Fibroblast of lung (primary cell): Measurements from ENCODE around the gene ST6GALNAC4. TPM values are rescaled to one million over a fixed set of nuclear protein-coding genes. Genes with fewer than 3 reads are reported as not detected.
A peak's percentile ranks its signal among the peaks of the same experiment; 100 is the strongest.

Source experiments
- DNase-seq, 2 donors: peaks; one replicate each; pipeline versions ENCODE4 v3.0.0 to v3.0.0-alpha.2; 2010; ENCODE audit warnings: low read depth in 2 of 2
- H2AFZ ChIP-seq: 2 replicates; pipeline ENCODE4 v1.5.1; 2012; ENCODE audit warnings: low read length, control low read depth, inconsistent platforms
- H3K27ac ChIP-seq: 2 replicates; pipeline ENCODE4 v1.5.1; 2011; ENCODE audit warnings: low read length, control low read depth; ENCODE audit not compliant: insufficient read depth
- H3K27me3 ChIP-seq: 2 replicates; pipeline ENCODE4 v1.5.1; 2011; ENCODE audit warnings: mild to moderate bottlenecking, low read length; ENCODE audit not compliant: control insufficient read depth, insufficient read depth
- H3K36me3 ChIP-seq: 2 replicates; pipeline ENCODE4 v1.5.1; 2011; ENCODE audit warnings: low read length; ENCODE audit not compliant: control insufficient read depth, insufficient read depth
- H3K4me1 ChIP-seq: 2 replicates; pipeline ENCODE4 v1.5.1; 2011; ENCODE audit warnings: low read length; ENCODE audit not compliant: control insufficient read depth, insufficient read depth; ENCODE audit errors: extremely low read depth
- H3K4me2 ChIP-seq: 2 replicates; pipeline ENCODE4 v1.5.1; 2011; ENCODE audit warnings: low read length, control low read depth; ENCODE audit not compliant: insufficient read depth; ENCODE audit errors: extremely low read depth
- H3K4me3 ChIP-seq, 4 experiments: fragments of 200-600 bp in 1 of 4; sonication (generic) in 1 of 4; replicated peaks in 1 of 4; 2 replicates each; pipeline ENCODE4 v1.5.1; 2011 to 2016; ENCODE audit warnings: low read length in 4 of 4, low read depth in 3 of 4, mild to moderate bottlenecking in 3 of 4, control low read depth in 2 of 4, inconsistent platforms in 1 of 4, mixed read lengths in 1 of 4; ENCODE audit not compliant: insufficient read depth in 1 of 4; ENCODE audit errors: control extremely low read depth in 1 of 4
- H3K79me2 ChIP-seq: 2 replicates; pipeline ENCODE4 v1.5.1; 2012; ENCODE audit warnings: mild to moderate bottlenecking, low read length, inconsistent platforms; ENCODE audit not compliant: control insufficient read depth, insufficient read depth
- H3K9ac ChIP-seq: 2 replicates; pipeline ENCODE4 v1.5.1; 2011; ENCODE audit warnings: mild to moderate bottlenecking, low read length, control low read depth; ENCODE audit not compliant: insufficient read depth
- H3K9me3 ChIP-seq: 2 replicates; pipeline ENCODE4 v1.5.1; 2012; ENCODE audit warnings: low read depth, low read length; ENCODE audit not compliant: control insufficient read depth, insufficient read depth
- H4K20me1 ChIP-seq: 2 replicates; pipeline ENCODE4 v1.5.1; 2011; ENCODE audit warnings: low read length; ENCODE audit not compliant: control insufficient read depth, insufficient read depth; ENCODE audit errors: extremely low read depth
- EZH2 ChIP-seq: IDR thresholded peaks from 2 replicates; pipeline ENCODE4 v1.5.1; 2012; ENCODE audit warnings: low read length, control low read depth, mild to moderate bottlenecking; ENCODE audit errors: missing control alignments
- polyA plus RNA-seq, 2 donors: library from polyadenylated mRNA; depleted of rRNA in 1 of 2; stranded (reverse) in 1 of 2; unstranded in 1 of 2; fragments of >200 nt; gene quantifications; 2 replicates each; pipeline ENCODE4 v1.2.1, GENCODE V29; 2011 to 2012; ENCODE audit warnings: missing spikeins in 1 of 2
- total RNA-seq: library from RNA; depleted of rRNA; stranded (reverse); fragments of >200 nt; gene quantifications from 2 replicates; pipeline ENCODE4 v1.2.1, GENCODE V29; 2014
- TF ChIP-seq, protein P1 (sequence below), 2 donors: IDR thresholded peaks in 1 of 2; conservative IDR thresholded peaks in 1 of 2; 1 replicate in 1 of 2; 2 replicates in 1 of 2; pipeline ENCODE4 v1.5.1; 2011 to 2012; ENCODE audit warnings: low read length in 2 of 2, control low read depth in 1 of 2, inconsistent platforms in 1 of 2, low read depth in 1 of 2, mild to moderate bottlenecking in 1 of 2

The ST6GALNAC4 gene
- total and polyA plus RNA-seq, 2 donors (not counting 1 experiment from before 2014, with no cell fraction given): 16.4 to 28.1 TPM

DNA sequence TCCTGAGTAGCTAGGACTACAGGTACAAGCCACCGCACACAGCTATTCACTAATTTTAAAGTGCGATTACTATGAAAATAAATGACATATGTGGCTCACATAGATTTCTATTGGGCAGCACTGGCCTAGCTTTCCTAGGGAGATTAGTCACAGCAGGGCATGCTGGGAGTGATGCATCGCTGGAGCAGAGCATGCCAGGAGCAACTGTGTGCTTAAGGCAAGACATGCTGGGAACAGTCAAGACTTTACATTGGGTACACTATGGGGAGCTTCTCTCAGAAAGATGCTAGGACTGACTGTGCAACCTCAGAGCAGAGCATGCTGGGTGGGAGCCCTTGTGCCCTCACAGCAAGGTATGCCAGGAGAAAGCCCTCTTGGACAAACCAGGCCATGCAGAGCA, 26.8 kb downstream of the ST6GALNAC4 start:
- Histone ChIP-seq H3K4me3 (no peak overlapping the region), H3K79me2 (no peaks in the 10 kb centered on the region)
- no peak for DNase-seq

DNA sequence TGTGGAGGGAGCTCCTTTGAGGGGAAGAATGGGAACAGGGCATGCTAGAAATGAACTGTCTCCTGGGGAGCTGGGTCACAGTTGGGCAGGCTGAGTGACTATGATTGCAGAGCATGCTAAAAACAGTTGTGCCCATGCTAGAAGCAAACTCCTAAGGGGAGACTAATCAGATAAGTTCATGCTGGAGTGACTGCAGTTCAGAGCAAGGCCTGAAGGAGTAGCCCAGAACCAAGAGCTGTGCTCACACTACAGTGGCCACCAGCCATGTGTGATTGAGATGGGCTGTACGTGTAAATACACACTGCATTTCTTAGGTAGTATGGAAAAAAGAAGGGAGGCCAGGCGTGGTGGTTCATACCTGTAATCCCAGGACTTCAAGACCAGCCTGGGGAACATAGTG, 29.0 kb downstream of the ST6GALNAC4 start:
- TF ChIP-seq, protein P1, sequence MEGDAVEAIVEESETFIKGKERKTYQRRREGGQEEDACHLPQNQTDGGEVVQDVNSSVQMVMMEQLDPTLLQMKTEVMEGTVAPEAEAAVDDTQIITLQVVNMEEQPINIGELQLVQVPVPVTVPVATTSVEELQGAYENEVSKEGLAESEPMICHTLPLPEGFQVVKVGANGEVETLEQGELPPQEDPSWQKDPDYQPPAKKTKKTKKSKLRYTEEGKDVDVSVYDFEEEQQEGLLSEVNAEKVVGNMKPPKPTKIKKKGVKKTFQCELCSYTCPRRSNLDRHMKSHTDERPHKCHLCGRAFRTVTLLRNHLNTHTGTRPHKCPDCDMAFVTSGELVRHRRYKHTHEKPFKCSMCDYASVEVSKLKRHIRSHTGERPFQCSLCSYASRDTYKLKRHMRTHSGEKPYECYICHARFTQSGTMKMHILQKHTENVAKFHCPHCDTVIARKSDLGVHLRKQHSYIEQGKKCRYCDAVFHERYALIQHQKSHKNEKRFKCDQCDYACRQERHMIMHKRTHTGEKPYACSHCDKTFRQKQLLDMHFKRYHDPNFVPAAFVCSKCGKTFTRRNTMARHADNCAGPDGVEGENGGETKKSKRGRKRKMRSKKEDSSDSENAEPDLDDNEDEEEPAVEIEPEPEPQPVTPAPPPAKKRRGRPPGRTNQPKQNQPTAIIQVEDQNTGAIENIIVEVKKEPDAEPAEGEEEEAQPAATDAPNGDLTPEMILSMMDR (conservative IDR thresholded peaks at IDR 0.05 in 1 of 2, IDR thresholded peaks at IDR 0.05 in 1 of 2; ENCODE audit: low read depth in 1 of 2, low read length in 2 of 2): peak in 1 of 2 donors; percentile 25
- no peak for TF ChIP-seq EZH2
- H3K4me3 ChIP-seq: no peak overlapping the region
- no peaks in the 10 kb centered on the region for H3K27me3 ChIP-seq
- no peak for DNase-seq
- no peak overlapping the region for H3K4me2 ChIP-seq
- no peak overlapping the region for H2AFZ ChIP-seq
- no peaks in the 10 kb centered on the region for H4K20me1 ChIP-seq
- no peak overlapping the region for H3K27ac ChIP-seq
- H3K4me1 ChIP-seq: no peaks in the 10 kb centered on the region
- H3K36me3 ChIP-seq: peaks cover 31% of the 10 kb centered on the region
- no peaks in the 10 kb centered on the region for H3K9me3 ChIP-seq
- no peaks in the 10 kb centered on the region for H3K79me2 ChIP-seq
- no peak overlapping the region for H3K9ac ChIP-seq

More for the DNA sequence above, 26.8 kb downstream of the ST6GALNAC4 start:
- Histone ChIP-seq H3K9me3 (no peaks in the 10 kb centered on the region), H4K20me1 (no peaks in the 10 kb centered on the region), H3K4me2 (no peak overlapping the region), H3K27me3 (no peaks in the 10 kb centered on the region), H3K4me1 (no peaks in the 10 kb centered on the region), H3K36me3 (peaks cover 43% of the 10 kb centered on the region), H3K9ac (no peak overlapping the region), H2AFZ (no peak overlapping the region), H3K27ac (no peak overlapping the region)
- TF ChIP-seq EZH2: no peak
- TF ChIP-seq, protein P1 (conservative IDR thresholded peaks at IDR 0.05 in 1 of 2, IDR thresholded peaks at IDR 0.05 in 1 of 2; ENCODE audit: low read depth in 1 of 2, low read length in 2 of 2): no peak

DNA sequence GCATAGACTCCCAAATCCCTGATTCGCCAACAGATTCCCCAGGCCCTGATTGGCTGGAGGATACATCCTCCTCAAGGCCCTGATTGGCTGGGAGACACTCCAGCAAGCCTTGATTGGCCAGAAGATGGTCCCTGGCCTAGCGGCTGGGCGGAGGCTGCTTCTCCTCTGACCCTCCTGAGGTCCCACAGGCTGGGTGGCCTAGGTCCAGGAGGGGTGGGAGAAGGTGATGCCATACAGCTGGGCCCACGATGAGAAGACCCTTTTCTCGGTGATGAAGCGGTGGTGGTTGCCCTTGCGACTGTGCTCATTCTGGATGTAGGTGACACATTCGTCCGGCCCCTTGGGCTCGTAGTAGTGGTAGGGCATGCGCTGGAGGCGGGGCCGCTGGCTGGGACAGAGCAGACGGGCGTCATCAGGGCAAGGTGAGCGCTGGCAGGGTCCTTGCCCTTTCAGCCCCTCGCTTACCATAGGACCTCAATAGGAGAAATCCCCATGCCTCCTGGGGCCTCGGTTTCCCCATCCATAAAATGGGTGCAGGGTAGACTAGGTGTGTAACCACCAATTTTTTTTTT, 30.4 kb downstream of the ST6GALNAC4 start:
- Histone ChIP-seq H4K20me1 (no peaks in the 10 kb centered on the region), H3K9me3 (no peaks in the 10 kb centered on the region), H3K27me3 (no peaks in the 10 kb centered on the region), H3K79me2 (no peaks in the 10 kb centered on the region), H3K4me1 (no peaks in the 10 kb centered on the region), H2AFZ (no peak overlapping the region), H3K9ac (no peak overlapping the region), H3K4me3 (no peak overlapping the region), H3K36me3 (peaks cover 29% of the 10 kb centered on the region), H3K4me2 (no peak overlapping the region), H3K27ac (no peak overlapping the region)
- TF ChIP-seq EZH2: no peak
- TF ChIP-seq, protein P1 (conservative IDR thresholded peaks at IDR 0.05 in 1 of 2, IDR thresholded peaks at IDR 0.05 in 1 of 2; ENCODE audit: low read depth in 1 of 2, low read length in 2 of 2): no peak
- no peak for DNase-seq
